Stimulated activated CD8-positive, alpha-beta memory T cell treated with anti-CD3 and anti-CD28 coated beads, Interleukin-15, amount 100 ng/mL, for 24 hours (primary cell): ENCODE data around the gene NDEL1.

Experiments used
- DNase-seq: peaks from one replicate; pipeline ENCODE4 v3.0.0-alpha.2; 2020; ENCODE audit warnings: low read depth

Gene NDEL1

DNA sequence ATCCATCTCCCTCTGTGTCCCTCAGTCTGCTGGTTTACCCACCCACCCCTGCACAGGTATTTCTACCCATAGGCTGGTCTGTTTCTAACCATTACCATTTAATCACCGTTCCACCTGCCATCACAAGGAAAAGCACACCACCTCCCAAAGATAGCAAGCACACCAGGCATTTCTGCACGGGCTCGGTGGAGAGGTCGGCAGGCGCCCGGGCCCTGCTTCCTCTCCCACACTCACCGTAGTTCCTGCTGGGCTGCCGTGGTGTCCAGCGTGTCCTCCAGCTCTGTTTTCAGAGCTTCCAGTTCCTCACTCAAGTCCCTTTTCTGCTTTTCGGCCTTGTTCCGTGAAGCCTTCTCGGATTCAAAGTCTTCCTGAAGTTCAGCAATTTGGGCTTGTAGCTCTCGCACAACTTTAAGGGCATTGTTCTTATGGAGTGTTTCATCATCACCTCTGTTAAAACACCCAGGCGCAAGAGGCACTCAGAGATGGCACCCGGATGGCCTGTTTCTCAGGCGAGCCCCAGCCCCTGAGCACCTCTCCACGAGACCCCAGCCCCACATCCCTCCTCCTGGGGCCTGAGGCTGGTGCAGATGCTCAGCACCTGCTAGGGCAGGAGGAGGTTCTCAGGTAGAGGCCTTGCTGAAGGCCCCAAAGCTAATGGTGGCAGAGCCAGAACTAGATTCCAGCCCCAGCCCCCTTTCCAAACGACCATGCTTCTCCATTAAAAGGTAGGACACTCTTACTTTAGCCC, 69.0 kb downstream of the NDEL1 start:
- DNase-seq, result no peak

DNA sequence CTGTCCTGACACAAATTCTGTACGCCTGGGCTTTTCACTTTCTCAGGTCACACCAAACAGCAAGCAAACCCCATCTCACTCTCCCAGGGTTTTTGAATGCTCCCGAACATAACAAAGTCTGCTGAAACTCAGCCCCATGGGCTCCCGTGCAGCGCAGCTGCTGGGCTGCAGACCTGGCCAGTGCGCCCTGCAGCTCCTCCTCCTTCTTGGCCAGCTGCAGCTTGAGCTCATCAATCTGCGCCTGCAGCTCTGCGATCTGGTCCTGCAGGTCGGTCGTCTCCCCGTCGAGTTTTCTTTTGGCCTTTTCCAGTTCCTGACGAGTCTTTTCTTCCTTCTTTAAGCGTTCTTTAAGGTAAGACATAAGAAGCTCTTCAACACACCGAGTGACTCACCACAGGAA, 70.5 kb downstream of the NDEL1 start:
- no peak for DNase-seq

DNA sequence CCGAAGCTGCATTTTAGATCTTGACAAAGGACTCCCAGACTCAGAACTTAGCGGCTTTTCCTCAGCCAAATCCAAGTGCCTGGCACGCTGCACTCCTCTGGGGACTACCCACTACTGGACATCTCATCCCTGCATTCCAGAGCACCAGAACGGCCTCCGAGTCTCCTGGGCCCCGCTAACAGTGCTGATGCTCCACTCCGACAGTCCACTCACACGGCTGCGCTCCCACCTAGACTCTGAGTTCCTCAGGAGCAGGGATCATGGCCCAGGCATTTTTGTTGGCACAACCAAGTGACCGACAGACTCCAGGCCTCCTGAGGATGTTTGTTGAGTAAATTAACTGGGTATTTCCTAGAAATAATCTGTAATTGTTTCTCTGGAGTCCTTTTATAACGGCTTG, 79.1 kb downstream of the NDEL1 start:
- DNase-seq, result no peak
